GM21529 (cell line): Measurements from ENCODE around the gene KRTAP10-8.
"Not testable (repeated sequence)": the region's sequence is repeated elsewhere in the genome, so short reads cannot be mapped to it uniquely, and the experiment has no call there.

Source experiments
- ATAC-seq: cut with Tn5 transposase; IDR thresholded peaks from one replicate; pipeline ENCODE4 v1.9.1; 2021; ENCODE audit not compliant: unreplicated experiment

KRTAP10-8 gene

GRCh38 chr21:44643741-44644310 lies 31.9 kb downstream of the KRTAP10-8 start:
- no peak for ATAC-seq

DNA sequence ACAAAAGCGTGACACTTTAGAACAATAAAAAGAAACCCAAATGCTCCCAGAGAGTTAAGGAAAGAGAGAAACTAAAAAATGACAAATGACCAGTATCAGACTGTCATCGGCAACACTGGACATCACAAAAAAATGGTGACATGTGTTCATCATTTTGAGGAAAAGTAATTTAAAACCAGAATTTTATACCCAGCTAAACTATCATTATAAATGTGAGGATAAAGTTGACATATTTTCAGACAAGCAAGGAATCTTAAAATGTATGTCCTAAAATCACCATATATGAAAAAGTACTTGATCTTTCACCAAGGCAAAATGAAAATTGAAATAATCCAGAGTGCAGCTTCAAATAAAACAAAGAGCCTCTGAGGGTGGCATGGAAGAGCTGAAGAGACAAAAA lies 33.0 kb downstream of the KRTAP10-8 start:
- no peak for ATAC-seq

DNA sequence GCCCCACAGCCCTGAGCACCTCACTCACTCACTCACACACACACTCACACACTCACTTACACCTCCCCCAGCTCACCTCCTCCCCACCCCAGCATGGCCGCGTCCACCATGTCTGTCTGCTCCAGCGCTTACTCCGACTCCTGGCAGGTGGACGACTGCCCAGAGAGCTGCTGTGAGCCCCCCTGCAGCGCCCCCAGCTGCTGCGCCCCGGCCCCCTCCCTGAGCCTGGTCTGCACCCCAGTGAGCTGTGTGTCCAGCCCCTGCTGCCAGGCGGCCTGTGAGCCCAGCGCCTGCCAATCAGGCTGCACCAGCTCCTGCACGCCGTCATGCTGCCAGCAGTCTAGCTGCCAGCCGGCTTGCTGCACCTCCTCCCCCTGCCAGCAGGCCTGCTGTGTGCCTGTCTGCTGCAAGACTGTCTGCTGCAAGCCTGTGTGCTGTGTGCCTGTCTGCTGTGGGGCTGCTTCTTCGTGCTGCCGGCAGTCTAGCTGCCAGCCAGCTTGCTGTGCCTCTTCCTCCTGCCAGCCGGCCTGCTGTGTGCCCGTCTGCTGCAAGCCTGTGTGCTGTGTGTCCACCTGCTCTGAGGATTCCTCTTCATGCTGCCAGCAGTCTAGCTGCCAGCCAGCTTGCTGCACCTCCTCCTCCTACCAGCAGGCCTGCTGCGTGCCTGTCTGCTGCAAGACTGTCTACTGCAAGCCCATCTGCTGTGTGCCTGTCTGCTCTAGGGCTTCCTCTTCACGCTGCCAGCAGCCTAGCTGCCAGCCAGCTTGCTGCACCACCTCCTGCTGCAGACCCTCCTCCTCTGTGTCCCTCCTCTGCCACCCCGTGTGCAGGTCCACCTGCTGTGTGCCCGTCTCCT lies 34.7 kb downstream of the KRTAP10-8 start, which contains the start of gene KRTAP10-11:
KRTAP10-11 (plus strand) TSS at position 49 of the 856 bp plus-strand sequence; CDS start at position 94, 45 bp downstream.
- not testable (repeated sequence) for ATAC-seq

- no peak for ATAC-seq
Measured at GRCh38 chr21:44647222-44647552, 35.3 kb downstream of the KRTAP10-8 start.

GRCh38 chr21:44648557-44649311 lies 36.9 kb downstream of the KRTAP10-8 start:
- ATAC-seq = no peak

DNA sequence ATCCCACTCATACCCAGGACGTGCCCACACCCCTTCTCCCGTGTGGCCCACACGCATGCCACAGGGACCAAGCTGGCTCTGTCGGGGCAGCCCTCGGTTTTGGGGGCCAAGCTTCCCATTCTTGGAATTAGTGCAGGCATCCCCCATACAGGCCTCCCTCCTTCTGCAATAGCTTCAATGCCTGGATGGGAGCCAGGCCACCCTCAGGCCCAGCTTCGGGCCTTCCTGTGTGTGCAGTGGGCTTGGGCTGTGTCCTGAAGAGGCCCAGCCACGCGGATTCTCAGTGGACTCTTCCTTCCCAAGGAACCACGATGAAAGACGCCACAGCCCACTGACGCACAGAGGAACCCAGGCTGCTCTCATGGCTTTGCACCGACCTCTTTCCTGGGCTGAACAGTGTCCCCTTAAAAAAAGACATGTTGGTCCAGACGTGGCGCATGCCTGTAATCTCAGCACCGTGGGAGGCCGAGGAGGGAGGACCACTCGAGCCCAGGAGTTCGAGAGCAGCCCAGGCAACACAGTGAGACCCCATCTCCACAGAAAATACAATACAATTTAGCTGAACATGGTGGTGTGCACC lies 37.7 kb downstream of the KRTAP10-8 start:
- ATAC-seq = no peak

GRCh38 chr21:44650265-44650972 lies 38.5 kb downstream of the KRTAP10-8 start:
- ATAC-seq = no peak

- no peak for ATAC-seq
Measured at GRCh38 chr21:44650973-44651675, 39.2 kb downstream of the KRTAP10-8 start.

GRCh38 chr21:44653123-44653522 lies 41.2 kb downstream of the KRTAP10-8 start:
- ATAC-seq = no peak

- no peak for ATAC-seq
Measured at GRCh38 chr21:44653656-44654575, 42.0 kb downstream of the KRTAP10-8 start.

GRCh38 chr21:44654576-44655175 lies 42.8 kb downstream of the KRTAP10-8 start, which contains the start of gene KRTAP12-4:
Gene KRTAP12-4 (minus strand): TSS chr21:44654659. CDS start chr21:44654614, 45 bp downstream.
- ATAC-seq = no peak

GRCh38 chr21:44656868-44657267 lies 45.0 kb downstream of the KRTAP10-8 start:
- ATAC-seq = no peak

- no peak for ATAC-seq
Measured at GRCh38 chr21:44657635-44658540, 46.0 kb downstream of the KRTAP10-8 start, which contains the start of gene KRTAP12-3. Gene KRTAP12-3 (plus strand): TSS chr21:44657932. CDS start chr21:44657980, 48 bp downstream.

DNA sequence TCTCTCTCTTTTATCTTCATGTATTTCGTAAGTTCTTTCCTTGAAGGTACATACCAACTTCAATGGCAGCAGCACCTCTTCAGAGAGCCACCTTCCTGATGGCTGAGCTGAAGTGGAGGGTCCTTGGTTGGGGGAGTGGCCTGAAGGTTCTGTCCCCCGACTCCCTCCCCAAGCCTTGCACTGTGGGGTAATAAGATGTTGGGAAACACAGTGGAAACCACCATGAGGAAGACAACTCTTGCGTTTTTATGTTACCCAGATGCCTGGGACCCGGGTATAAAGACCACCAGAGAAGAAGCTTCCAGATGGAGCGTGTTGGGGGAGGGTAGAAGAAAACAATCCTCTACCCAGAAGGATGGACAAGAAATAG lies 46.6 kb downstream of the KRTAP10-8 start:
- no peak for ATAC-seq

DNA sequence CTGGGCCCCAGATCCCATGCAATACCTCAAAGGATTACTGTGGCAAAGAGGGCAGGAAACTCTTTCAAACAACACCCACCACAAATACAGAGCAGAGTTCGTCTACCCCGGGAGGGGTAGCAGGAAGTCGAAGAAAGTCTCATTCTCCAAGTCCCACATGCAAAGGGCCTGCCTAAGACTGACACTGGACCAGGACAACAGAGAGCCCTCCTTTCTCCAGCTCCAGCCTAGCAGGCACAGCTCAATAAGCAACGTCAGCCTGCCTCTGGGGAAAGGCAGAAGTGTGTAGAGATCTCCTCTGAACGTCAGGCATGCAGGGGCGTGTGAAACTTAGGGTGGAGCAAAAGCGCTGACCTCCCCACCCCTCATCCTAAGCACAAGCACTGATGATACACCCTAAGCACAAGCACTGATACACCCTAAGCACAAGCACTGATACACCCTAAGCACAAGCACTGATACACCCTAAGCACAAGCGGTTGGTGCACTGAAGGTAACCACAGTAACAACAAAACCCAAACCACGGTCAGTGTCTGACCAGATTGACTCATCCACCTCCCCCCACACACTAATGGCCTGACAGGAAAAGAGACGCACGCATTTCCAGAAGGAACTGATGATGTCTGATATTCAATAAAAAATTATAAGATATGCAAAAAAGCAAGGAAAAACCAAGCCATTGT lies 47.2 kb downstream of the KRTAP10-8 start:
- no peak for ATAC-seq

- ATAC-seq = not testable (repeated sequence)
Measured at GRCh38 chr21:44661567-44661966, 49.7 kb downstream of the KRTAP10-8 start.
